ENCODE results near the gene TLX1.

- TF ChIP-seq CTCF (IDR thresholded peaks at IDR 0.05; ENCODE audit: low read length) (no peak), EZH2 (IDR thresholded peaks at IDR 0.05; ENCODE audit: borderline replicate concordance, low read length) (no peak)
Measured at GRCh38 chr10:101176577-101176976, 45.5 kb downstream of the TLX1 start.

All from OCI-LY1 (cell line).